ENCODE data around the gene GPLD1.
"Not testable (repeated sequence)": the region's sequence is repeated elsewhere in the genome, so short reads cannot be mapped to it uniquely, and the experiment has no call there.

GPLD1 gene

GRCh38 chr6:24453921-24454320 is 35.5 kb downstream of the GPLD1 start:
- no peak for DNase-seq (ENCODE audit: low read depth)

GRCh38 chr6:24451581-24452388 is 37.6 kb downstream of the GPLD1 start:
- DNase-seq (ENCODE audit: low read depth) = no peak

- DNase-seq (ENCODE audit: low read depth) = no peak
Observed at GRCh38 chr6:24448828-24449525, 40.4 kb downstream of the GPLD1 start.

GRCh38 chr6:24448396-24448795 is 41.0 kb downstream of the GPLD1 start:
- DNase-seq (ENCODE audit: low read depth) = no peak

GRCh38 chr6:24446670-24447069 is 42.7 kb downstream of the GPLD1 start:
- DNase-seq (ENCODE audit: low read depth) = no peak

GRCh38 chr6:24445704-24446103 is 43.7 kb downstream of the GPLD1 start:
- no peak for DNase-seq (ENCODE audit: low read depth)

- DNase-seq (ENCODE audit: low read depth) = no peak
Observed at GRCh38 chr6:24444588-24444987, 44.8 kb downstream of the GPLD1 start.

GRCh38 chr6:24441599-24441904 is 47.8 kb downstream of the GPLD1 start:
- DNase-seq (ENCODE audit: low read depth) = no peak

- no peak for DNase-seq (ENCODE audit: low read depth)
Observed at GRCh38 chr6:24440897-24441598, 48.3 kb downstream of the GPLD1 start.

GRCh38 chr6:24439858-24440539 is 49.4 kb downstream of the GPLD1 start:
- no peak for DNase-seq (ENCODE audit: low read depth)

GRCh38 chr6:24436979-24437378 is 52.4 kb downstream of the GPLD1 start:
- DNase-seq (ENCODE audit: low read depth) = no peak

GRCh38 chr6:24432611-24433010 is 56.8 kb downstream of the GPLD1 start:
- no peak for DNase-seq (ENCODE audit: low read depth)

- peak; percentile 43 for DNase-seq (ENCODE audit: low read depth)
Observed at GRCh38 chr6:24431045-24431451, 58.3 kb downstream of the GPLD1 start.

GRCh38 chr6:24430086-24430485 is 59.3 kb downstream of the GPLD1 start:
- no peak for DNase-seq (ENCODE audit: low read depth)

GRCh38 chr6:24429146-24429545 is 60.2 kb downstream of the GPLD1 start:
- no peak for DNase-seq (ENCODE audit: low read depth)

- DNase-seq (ENCODE audit: low read depth) = peak; percentile 43
Observed at GRCh38 chr6:24428615-24429014, 60.8 kb downstream of the GPLD1 start.

- DNase-seq (ENCODE audit: low read depth) = no peak
Observed at GRCh38 chr6:24426729-24427446, 62.5 kb downstream of the GPLD1 start.

GRCh38 chr6:24425091-24425490 is 64.3 kb downstream of the GPLD1 start:
- no peak for DNase-seq (ENCODE audit: low read depth)

GRCh38 chr6:24419526-24419925 is 69.9 kb downstream of the GPLD1 start:
- DNase-seq (ENCODE audit: low read depth) = no peak

GRCh38 chr6:24415753-24416152 is 73.6 kb downstream of the GPLD1 start:
- DNase-seq (ENCODE audit: low read depth) = no peak

- not testable (repeated sequence) for DNase-seq (ENCODE audit: low read depth)
Observed at GRCh38 chr6:24414531-24414930, 74.8 kb downstream of the GPLD1 start.

- DNase-seq (ENCODE audit: low read depth) = no peak
Observed at GRCh38 chr6:24412294-24412693, 77.1 kb downstream of the GPLD1 start.
